Activated CD4-positive, alpha-beta memory T cell treated with anti-CD3 and anti-CD28 coated beads for 36 hours (primary cell): ENCODE results near the gene MT1A. TPM values are rescaled to one million over a fixed set of nuclear protein-coding genes. Genes with fewer than 3 reads are reported as not detected.

Experiments used
- CTCF ChIA-PET: fragments of 350-600 bp; sonication (Branson Sonifier 250); formaldehyde crosslinking; loops from one replicate; lab custom pipeline; 2021; ENCODE audit warnings: antibody characterized with exemption, inconsistent platforms; lab: Charles Lee
- POLR2A ChIA-PET: fragments of 350-600 bp; sonication (Branson Sonifier 250); formaldehyde crosslinking; loops from one replicate; lab custom pipeline; 2021; ENCODE audit warnings: antibody characterized with exemption; lab: Charles Lee
- DNase-seq: peaks from one replicate; pipeline ENCODE4 v3.0.0-alpha.2; 2020
- H3K27ac Mint-ChIP-seq: one replicate; pipeline ENCODE4 v1.8.0; 2021; ENCODE audit warnings: mixed read lengths
- H3K27me3 Mint-ChIP-seq: one replicate; pipeline ENCODE4 v1.8.0; 2021; ENCODE audit warnings: mixed read lengths
- H3K36me3 Mint-ChIP-seq: one replicate; pipeline ENCODE4 v1.8.0; 2021; ENCODE audit warnings: mixed read lengths
- H3K4me1 Mint-ChIP-seq: one replicate; pipeline ENCODE4 v1.8.0; 2021; ENCODE audit warnings: low read depth, mixed read lengths
- H3K4me3 Mint-ChIP-seq: one replicate; pipeline ENCODE4 v1.8.0; 2021; ENCODE audit warnings: mild to moderate bottlenecking, mixed read lengths
- H3K9me3 Mint-ChIP-seq: one replicate; pipeline ENCODE4 v1.8.0; 2021; ENCODE audit warnings: mixed read lengths
- intact Hi-C: fragments of 100-400 bp; cut with micrococcal nuclease; formaldehyde crosslinking; loops from one replicate; pipeline ENCODE4 v1.15.1; 2023
- total RNA-seq, 2 experiments: library from RNA; stranded (reverse); gene quantifications; one replicate each; pipeline ENCODE4 v1.2.3, GENCODE V29; 2021

The MT1A gene
- total RNA-seq, 2 experiments from 2014 or later = 0.94 TPM; not detected in 1

GRCh38 chr16:56605475-56605874, 33.0 kb upstream of the MT1A start:
- ChIA-PET CTCF (interaction anchor here (0.9 to 3.5 kb wide), 9 partner anchors 9 to 96 kb away, joined by 3 to 22 read pairs (median 5); partner anchors contain the start of gene MT1E), POLR2A (interaction anchor here (1.0 kb wide), 1 partner anchor 153 kb away, joined by 3 read pairs; no protein-coding TSS in a partner anchor)
- H3K4me3 Mint-ChIP-seq = no peak overlapping the region
- no peaks in the 10 kb centered on the region for H3K36me3 Mint-ChIP-seq
- H3K9me3 Mint-ChIP-seq = no peaks in the 10 kb centered on the region
- intact Hi-C loops = loop anchor here (5.0 kb wide), 1 partner anchor 407 kb away; no protein-coding TSS in a partner anchor
- peaks cover 2% of the 10 kb centered on the region for H3K27me3 Mint-ChIP-seq
- peaks cover 36% of the 10 kb centered on the region for H3K4me1 Mint-ChIP-seq
- no peak overlapping the region for H3K27ac Mint-ChIP-seq
- DNase-seq = no peak

GRCh38 chr16:56606071-56606475, 32.4 kb upstream of the MT1A start:
- ChIA-PET CTCF (interaction anchor here (0.7 to 3.5 kb wide), 7 partner anchors 9 to 96 kb away, joined by 3 to 22 read pairs (median 5); no protein-coding TSS in a partner anchor), POLR2A (interaction anchor here (1.0 kb wide), 1 partner anchor 153 kb away, joined by 3 read pairs; no protein-coding TSS in a partner anchor)
- peak; percentile 35 for DNase-seq
- peaks cover 41% of the 10 kb centered on the region for H3K4me1 Mint-ChIP-seq
- intact Hi-C loops = loop anchor here (5.0 kb wide), 1 partner anchor 406 kb away; no protein-coding TSS in a partner anchor
- no peaks in the 10 kb centered on the region for H3K36me3 Mint-ChIP-seq
- H3K9me3 Mint-ChIP-seq = no peaks in the 10 kb centered on the region
- H3K27ac Mint-ChIP-seq = no peak overlapping the region
- H3K27me3 Mint-ChIP-seq = no peaks in the 10 kb centered on the region
- H3K4me3 Mint-ChIP-seq = no peak overlapping the region

- intact Hi-C loops = loop anchor here (5.0 kb wide), 1 partner anchor 406 kb away; no protein-coding TSS in a partner anchor
- H3K27me3 Mint-ChIP-seq = no peaks in the 10 kb centered on the region
- H3K4me3 Mint-ChIP-seq = no peak overlapping the region
- ChIA-PET POLR2A (no interaction called here), CTCF (interaction anchor here (0.6 to 3.5 kb wide), 7 partner anchors 8 to 95 kb away, joined by 3 to 22 read pairs (median 5); no protein-coding TSS in a partner anchor)
- DNase-seq = no peak
- H3K4me1 Mint-ChIP-seq = peaks cover 46% of the 10 kb centered on the region
- H3K27ac Mint-ChIP-seq = peak overlapping the region; percentile 67
- no peaks in the 10 kb centered on the region for H3K9me3 Mint-ChIP-seq
- H3K36me3 Mint-ChIP-seq = no peaks in the 10 kb centered on the region
Measured at GRCh38 chr16:56606476-56607108, 31.9 kb upstream of the MT1A start.

GRCh38 chr16:56607109-56607618, 31.3 kb upstream of the MT1A start:
- peaks cover 49% of the 10 kb centered on the region for H3K4me1 Mint-ChIP-seq
- H3K9me3 Mint-ChIP-seq = no peaks in the 10 kb centered on the region
- no peaks in the 10 kb centered on the region for H3K36me3 Mint-ChIP-seq
- H3K27ac Mint-ChIP-seq = peak overlapping the region; percentile 67
- H3K4me3 Mint-ChIP-seq = no peak overlapping the region
- CTCF ChIA-PET = interaction anchor here (0.6 to 2.6 kb wide), 2 partner anchors 8 to 93 kb away, joined by 3 to 6 read pairs; no protein-coding TSS in a partner anchor
- intact Hi-C loops = loop anchor here (5.0 kb wide), 1 partner anchor 405 kb away; no protein-coding TSS in a partner anchor
- peak; percentile 20 for DNase-seq
- no peaks in the 10 kb centered on the region for H3K27me3 Mint-ChIP-seq
- POLR2A ChIA-PET = no interaction called here

GRCh38 chr16:56607675-56608042, 30.8 kb upstream of the MT1A start:
- POLR2A ChIA-PET = no interaction called here
- DNase-seq = no peak
- CTCF ChIA-PET = interaction anchor here (1.7 to 2.9 kb wide), 2 partner anchors 36 to 94 kb away, joined by 5 to 16 read pairs; no protein-coding TSS in a partner anchor
- peak overlapping the region; percentile 44 for H3K27ac Mint-ChIP-seq
- H3K9me3 Mint-ChIP-seq = no peaks in the 10 kb centered on the region
- no peaks in the 10 kb centered on the region for H3K27me3 Mint-ChIP-seq
- H3K36me3 Mint-ChIP-seq = no peaks in the 10 kb centered on the region
- peaks cover 54% of the 10 kb centered on the region for H3K4me1 Mint-ChIP-seq
- intact Hi-C loops = loop anchor here (1.0 to 5.0 kb wide), 6 partner anchors 18 to 405 kb away; partner anchors contain the start of genes MT1E and MT1X
- peak overlapping the region; percentile 63 for H3K4me3 Mint-ChIP-seq

- Mint-ChIP-seq H3K27me3 (no peaks in the 10 kb centered on the region), H3K36me3 (no peaks in the 10 kb centered on the region), H3K4me3 (peak within 1 kb of the TSS; percentile 81), H3K9me3 (no peaks in the 10 kb centered on the region), H3K27ac (peak within 1 kb of the TSS; percentile 79), H3K4me1 (peaks cover 57% of the 10 kb centered on the region)
- ChIA-PET POLR2A (interaction anchor here (0.6 to 1.0 kb wide), 4 partner anchors 17 to 75 kb away, joined by 3 to 4 read pairs (median 3); partner anchors contain the start of genes MT1E and MT1X), CTCF (interaction anchor here (1.0 to 4.0 kb wide), 6 partner anchors 7 to 93 kb away, joined by 3 to 16 read pairs (median 6); partner anchors contain the start of gene MT1A)
- intact Hi-C loops = loop anchor here (1.0 to 5.0 kb wide), 6 partner anchors 17 to 404 kb away; partner anchors contain the start of genes MT1E and MT1X
- peak; percentile 95 for DNase-seq
Measured at GRCh38 chr16:56608043-56608875, 30.2 kb upstream of the MT1A start, which contains the start of gene MT2A. Gene MT2A, plus strand, starts transcription at chr16:56608584. Its CDS starts 72 bp downstream, at chr16:56608656.

- Mint-ChIP-seq H3K9me3 (no peaks in the 10 kb centered on the region), H3K27ac (peak overlapping the region; percentile 79), H3K36me3 (no peaks in the 10 kb centered on the region), H3K4me3 (peak overlapping the region; percentile 81), H3K4me1 (peaks cover 64% of the 10 kb centered on the region), H3K27me3 (no peaks in the 10 kb centered on the region)
- DNase-seq = peak; percentile 23
- intact Hi-C loops = loop anchor here (1.0 to 5.0 kb wide), 7 partner anchors 16 to 403 kb away; partner anchors contain the start of genes MT1E and MT1X
- ChIA-PET POLR2A (interaction anchor here (0.6 to 1.0 kb wide), 2 partner anchors 17 to 70 kb away, joined by 3 read pairs; partner anchors contain the start of gene MT1E), CTCF (interaction anchor here (1.0 to 4.0 kb wide), 6 partner anchors 8 to 93 kb away, joined by 3 to 16 read pairs (median 6); partner anchors contain the start of gene MT1A)
Measured at GRCh38 chr16:56608876-56609462, 29.5 kb upstream of the MT1A start.

- ChIA-PET POLR2A (no interaction called here), CTCF (interaction anchor here (1.4 to 4.0 kb wide), 5 partner anchors 8 to 92 kb away, joined by 3 to 16 read pairs (median 5); partner anchors contain the start of gene MT1A)
- no peaks in the 10 kb centered on the region for H3K9me3 Mint-ChIP-seq
- intact Hi-C loops = loop anchor here (1.0 to 5.0 kb wide), 4 partner anchors 33 to 403 kb away; no protein-coding TSS in a partner anchor
- H3K4me1 Mint-ChIP-seq = peaks cover 69% of the 10 kb centered on the region
- no peaks in the 10 kb centered on the region for H3K36me3 Mint-ChIP-seq
- peak overlapping the region; percentile 79 for H3K27ac Mint-ChIP-seq
- H3K4me3 Mint-ChIP-seq = peak overlapping the region; percentile 81
- peak; percentile 82 for DNase-seq
- H3K27me3 Mint-ChIP-seq = no peaks in the 10 kb centered on the region
Measured at GRCh38 chr16:56609463-56609921, 29.0 kb upstream of the MT1A start.

GRCh38 chr16:56610017-56610608, 28.4 kb upstream of the MT1A start:
- Mint-ChIP-seq H3K4me3 (peak overlapping the region; percentile 81), H3K4me1 (peaks cover 76% of the 10 kb centered on the region), H3K27ac (peak overlapping the region; percentile 79), H3K9me3 (no peaks in the 10 kb centered on the region), H3K27me3 (no peaks in the 10 kb centered on the region), H3K36me3 (no peaks in the 10 kb centered on the region)
- intact Hi-C loops = loop anchor here (1.0 to 5.0 kb wide), 3 partner anchors 47 to 413 kb away; partner anchors contain the start of genes MT1F, NUDT21 and OGFOD1
- DNase-seq = peak; percentile 91
- CTCF ChIA-PET = interaction anchor here (1.2 to 4.0 kb wide), 4 partner anchors 9 to 91 kb away, joined by 3 to 16 read pairs (median 8); partner anchors contain the start of gene MT1A
- POLR2A ChIA-PET = interaction anchor here (1.3 kb wide), 1 partner anchor 15 kb away, joined by 6 read pairs; the partner anchor contains the start of gene MT1E

- Mint-ChIP-seq H3K4me3 (peak overlapping the region; percentile 81), H3K27ac (peak overlapping the region; percentile 79), H3K27me3 (no peaks in the 10 kb centered on the region), H3K36me3 (no peaks in the 10 kb centered on the region), H3K9me3 (no peaks in the 10 kb centered on the region), H3K4me1 (peaks cover 79% of the 10 kb centered on the region)
- DNase-seq = no peak
- ChIA-PET CTCF (interaction anchor here (1.2 to 4.0 kb wide), 4 partner anchors 10 to 91 kb away, joined by 3 to 16 read pairs (median 8); no protein-coding TSS in a partner anchor), POLR2A (interaction anchor here (1.3 kb wide), 1 partner anchor 14 kb away, joined by 6 read pairs; the partner anchor contains the start of gene MT1E)
- intact Hi-C loops = loop anchor here (1.0 to 5.0 kb wide), 3 partner anchors 47 to 413 kb away; partner anchors contain the start of genes MT1F, NUDT21 and OGFOD1
Measured at GRCh38 chr16:56610609-56611111, 27.8 kb upstream of the MT1A start.
